BLaER1 treated with 17β-estradiol and CSF1 and Interleukin-3, amounts not matched to agents 10 nM and 100 nM (cell line): ENCODE measurements around the gene NAV2.
A peak's percentile ranks its signal among the peaks of the same experiment; 100 is the strongest.

Source experiments
- H3K27ac ChIP-seq, 11 experiments: shearing (Covaris generic); formaldehyde crosslinking; 2 replicates each; pipeline ENCODE4 v1.8.1; 2022
- H3K27me3 ChIP-seq, 11 experiments: shearing (Covaris generic); formaldehyde crosslinking; 2 replicates each; pipeline ENCODE4 v1.8.1; 2022
- H3K36me3 ChIP-seq, 11 experiments: shearing (Covaris generic); formaldehyde crosslinking; 2 replicates each; pipeline ENCODE4 v1.8.1; 2022
- H3K4me1 ChIP-seq, 10 experiments: shearing (Covaris generic); formaldehyde crosslinking; 2 replicates each; pipeline ENCODE4 v1.8.1; 2022
- H3K4me2 ChIP-seq, 11 experiments: shearing (Covaris generic); formaldehyde crosslinking; 2 replicates each; pipeline ENCODE4 v1.8.1; 2022
- H3K4me3 ChIP-seq, 10 experiments: shearing (Covaris generic); formaldehyde crosslinking; 2 replicates each; pipeline ENCODE4 v1.8.1; 2022
- H3K9ac ChIP-seq, 11 experiments: shearing (Covaris generic); formaldehyde crosslinking; 2 replicates each; pipeline ENCODE4 v1.8.1; 2022
- H3K9me3 ChIP-seq, 11 experiments: shearing (Covaris generic); formaldehyde crosslinking; replicated peaks in 1 of 11; 2 replicates each; pipeline ENCODE4 v1.8.1; 2022
- H4K20me1 ChIP-seq, 11 experiments: shearing (Covaris generic); formaldehyde crosslinking; 2 replicates each; pipeline ENCODE4 v1.8.1; 2022
- Cebpa-rat ChIP-seq, 11 experiments: shearing (Covaris generic); IDR thresholded peaks; 2 replicates each; pipeline ENCODE4 v1.8.1; 2022

NAV2 gene

GRCh38 chr11:20033806-20034205 is 321.2 kb downstream of the NAV2 start:
- Histone ChIP-seq H3K9ac (no peak overlapping the region), H3K27me3 (no peaks in the 10 kb centered on the region), H3K36me3 (no peaks in the 10 kb centered on the region), H3K9me3 (no peaks in the 10 kb centered on the region), H3K4me1 (no peaks in the 10 kb centered on the region), H4K20me1 (no peaks in the 10 kb centered on the region), H3K27ac (no peak overlapping the region), H3K4me2 (no peak overlapping the region), H3K4me3 (no peak overlapping the region)
- no peak for TF ChIP-seq Cebpa-rat (IDR thresholded peaks at IDR 0.05)

GRCh38 chr11:20034941-20035340 is 322.3 kb downstream of the NAV2 start:
- no peak overlapping the region for H3K4me3 ChIP-seq
- no peaks in the 10 kb centered on the region for H3K4me1 ChIP-seq
- no peaks in the 10 kb centered on the region for H3K27me3 ChIP-seq

GRCh38 chr11:20035375-20035700 is 322.7 kb downstream of the NAV2 start:
- Histone ChIP-seq H4K20me1 (no peaks in the 10 kb centered on the region), H3K4me3 (no peak overlapping the region), H3K9ac (no peak overlapping the region), H3K4me1 (no peaks in the 10 kb centered on the region), H3K27me3 (no peaks in the 10 kb centered on the region), H3K4me2 (no peak overlapping the region), H3K36me3 (no peaks in the 10 kb centered on the region), H3K9me3 (no peaks in the 10 kb centered on the region), H3K27ac (no peak overlapping the region)
- TF ChIP-seq Cebpa-rat (IDR thresholded peaks at IDR 0.05) = no peak

More at GRCh38 chr11:20034941-20035340, 322.3 kb downstream of the NAV2 start:
- Histone ChIP-seq H3K36me3 (no peaks in the 10 kb centered on the region), H3K27ac (no peak overlapping the region), H3K9ac (no peak overlapping the region), H3K4me2 (no peak overlapping the region), H3K9me3 (no peaks in the 10 kb centered on the region), H4K20me1 (no peaks in the 10 kb centered on the region)
- TF ChIP-seq Cebpa-rat (IDR thresholded peaks at IDR 0.05) = no peak

GRCh38 chr11:20035701-20036601 is 323.3 kb downstream of the NAV2 start:
- Histone ChIP-seq H3K27ac (no peak overlapping the region), H3K36me3 (no peaks in the 10 kb centered on the region), H3K4me3 (no peak overlapping the region), H3K4me1 (no peaks in the 10 kb centered on the region), H4K20me1 (no peaks in the 10 kb centered on the region), H3K4me2 (peak overlapping the region in 1 of 11 experiments; percentile 2; a peak in 1 of 22 replicates), H3K27me3 (no peaks in the 10 kb centered on the region), H3K9ac (no peak overlapping the region), H3K9me3 (no peaks in the 10 kb centered on the region)
- TF ChIP-seq Cebpa-rat (IDR thresholded peaks at IDR 0.05) = no peak

- Histone ChIP-seq H3K36me3 (no peaks in the 10 kb centered on the region), H3K4me3 (no peak overlapping the region), H3K4me2 (peak overlapping the region in 1 of 11 experiments; percentile 2; a peak in 1 of 22 replicates), H3K27me3 (no peaks in the 10 kb centered on the region), H3K27ac (no peak overlapping the region), H4K20me1 (no peaks in the 10 kb centered on the region), H3K9ac (no peak overlapping the region), H3K9me3 (no peaks in the 10 kb centered on the region), H3K4me1 (no peaks in the 10 kb centered on the region)
- TF ChIP-seq Cebpa-rat (IDR thresholded peaks at IDR 0.05) = no peak
Observed at GRCh38 chr11:20036626-20037335, 324.1 kb downstream of the NAV2 start.

GRCh38 chr11:20037396-20038153 is 324.9 kb downstream of the NAV2 start:
- H3K9ac ChIP-seq = no peak overlapping the region
- peaks cover 0 to 6% (median 3%) of the 10 kb centered on the region in 10 experiments; a peak in 5 of 20 replicates for H3K4me1 ChIP-seq
- no peak overlapping the region for H3K27ac ChIP-seq
- H3K27me3 ChIP-seq = no peaks in the 10 kb centered on the region
- TF ChIP-seq Cebpa-rat (IDR thresholded peaks at IDR 0.05) = no peak
- H4K20me1 ChIP-seq = no peaks in the 10 kb centered on the region
- H3K9me3 ChIP-seq = no peaks in the 10 kb centered on the region
- H3K36me3 ChIP-seq = no peaks in the 10 kb centered on the region
- no peak overlapping the region for H3K4me3 ChIP-seq
- no peak overlapping the region for H3K4me2 ChIP-seq

- Histone ChIP-seq H3K27me3 (no peaks in the 10 kb centered on the region), H3K27ac (no peak overlapping the region), H4K20me1 (no peaks in the 10 kb centered on the region), H3K4me1 (peaks cover 0 to 13% (median 7%) of the 10 kb centered on the region in 10 experiments; a peak in 6 of 20 replicates), H3K9me3 (no peaks in the 10 kb centered on the region), H3K9ac (no peak overlapping the region), H3K4me3 (no peak overlapping the region), H3K4me2 (no peak overlapping the region), H3K36me3 (no peaks in the 10 kb centered on the region)
- no peak for TF ChIP-seq Cebpa-rat (IDR thresholded peaks at IDR 0.05)
Observed at GRCh38 chr11:20038412-20038811, 325.8 kb downstream of the NAV2 start.

- H3K36me3 ChIP-seq = no peaks in the 10 kb centered on the region
- no peak overlapping the region for H3K9ac ChIP-seq
- H3K4me3 ChIP-seq = no peak overlapping the region
- H3K4me1 ChIP-seq = peaks cover 0 to 15% (median 8%) of the 10 kb centered on the region in 10 experiments; a peak in 8 of 20 replicates
- TF ChIP-seq Cebpa-rat (IDR thresholded peaks at IDR 0.05) = no peak
- no peaks in the 10 kb centered on the region for H3K27me3 ChIP-seq
- no peaks in the 10 kb centered on the region for H3K9me3 ChIP-seq
- no peak overlapping the region for H3K4me2 ChIP-seq
- H3K27ac ChIP-seq = no peak overlapping the region
- H4K20me1 ChIP-seq = no peaks in the 10 kb centered on the region
Observed at GRCh38 chr11:20038972-20039371, 326.3 kb downstream of the NAV2 start.

GRCh38 chr11:20041499-20041898 is 328.9 kb downstream of the NAV2 start:
- H3K4me2 ChIP-seq = no peak overlapping the region
- no peak for TF ChIP-seq Cebpa-rat (IDR thresholded peaks at IDR 0.05)
- H3K4me3 ChIP-seq = no peak overlapping the region
- H3K9ac ChIP-seq = no peak overlapping the region
- H3K27ac ChIP-seq = no peak overlapping the region
- H3K9me3 ChIP-seq = no peaks in the 10 kb centered on the region
- H3K36me3 ChIP-seq = no peaks in the 10 kb centered on the region
- no peaks in the 10 kb centered on the region for H3K27me3 ChIP-seq
- no peaks in the 10 kb centered on the region for H4K20me1 ChIP-seq
- H3K4me1 ChIP-seq = peaks cover 17 to 40% (median 33%) of the 10 kb centered on the region in 10 experiments
